Lower leg skin (tissue), 3 donors: Measurements from ENCODE around the gene USP20.

Experiments used
- POLR2A ChIP-seq, 2 donors: fragments of 450-650 bp; IDR thresholded peaks; one replicate each; pipeline ENCODE4 v1.6.1; 2016 to 2017; ENCODE audit warnings: antibody characterized with exemption in 2 of 2, mild to moderate bottlenecking in 1 of 2, moderate library complexity in 1 of 2
- TF ChIP-seq, protein P1 (sequence below), 3 donors: fragments of 450-650 bp; IDR thresholded peaks; one replicate each; pipeline ENCODE4 v1.5.1; 2016; ENCODE audit warnings: antibody characterized with exemption in 3 of 3, mild to moderate bottlenecking in 3 of 3, moderate library complexity in 2 of 3

DNA sequence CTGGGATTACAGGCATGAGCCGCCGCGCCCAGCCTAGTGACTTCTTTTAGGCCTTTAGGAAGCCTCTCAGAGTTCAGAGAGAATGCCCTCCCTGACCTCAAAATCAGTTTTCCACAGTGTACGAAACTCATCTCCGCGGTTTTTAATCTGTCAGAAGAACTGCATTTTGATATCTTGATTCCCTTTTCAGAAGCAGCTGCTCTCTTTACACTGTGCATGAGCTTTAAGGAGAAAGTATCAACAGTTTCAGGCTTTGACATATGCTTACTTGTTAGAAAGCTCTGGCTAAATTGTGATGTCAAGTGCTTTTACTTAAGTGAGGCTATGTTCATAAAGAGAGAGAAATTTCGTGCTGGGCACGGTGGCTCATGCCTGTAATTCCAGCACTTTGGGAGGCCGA, 74.6 kb downstream of the USP20 start:
- TF ChIP-seq, protein P1, sequence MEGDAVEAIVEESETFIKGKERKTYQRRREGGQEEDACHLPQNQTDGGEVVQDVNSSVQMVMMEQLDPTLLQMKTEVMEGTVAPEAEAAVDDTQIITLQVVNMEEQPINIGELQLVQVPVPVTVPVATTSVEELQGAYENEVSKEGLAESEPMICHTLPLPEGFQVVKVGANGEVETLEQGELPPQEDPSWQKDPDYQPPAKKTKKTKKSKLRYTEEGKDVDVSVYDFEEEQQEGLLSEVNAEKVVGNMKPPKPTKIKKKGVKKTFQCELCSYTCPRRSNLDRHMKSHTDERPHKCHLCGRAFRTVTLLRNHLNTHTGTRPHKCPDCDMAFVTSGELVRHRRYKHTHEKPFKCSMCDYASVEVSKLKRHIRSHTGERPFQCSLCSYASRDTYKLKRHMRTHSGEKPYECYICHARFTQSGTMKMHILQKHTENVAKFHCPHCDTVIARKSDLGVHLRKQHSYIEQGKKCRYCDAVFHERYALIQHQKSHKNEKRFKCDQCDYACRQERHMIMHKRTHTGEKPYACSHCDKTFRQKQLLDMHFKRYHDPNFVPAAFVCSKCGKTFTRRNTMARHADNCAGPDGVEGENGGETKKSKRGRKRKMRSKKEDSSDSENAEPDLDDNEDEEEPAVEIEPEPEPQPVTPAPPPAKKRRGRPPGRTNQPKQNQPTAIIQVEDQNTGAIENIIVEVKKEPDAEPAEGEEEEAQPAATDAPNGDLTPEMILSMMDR (IDR thresholded peaks at IDR 0.05): no peak
- no peak for TF ChIP-seq POLR2A (IDR thresholded peaks at IDR 0.05)
